ENCODE data around the gene COA3. TPM values are rescaled to one million over a fixed set of nuclear protein-coding genes. Genes with fewer than 3 reads are reported as not detected.
A peak's percentile ranks its signal among the peaks of the same experiment; 100 is the strongest.

The COA3 gene
- total RNA-seq, 1 experiment from 2014 or later, result 41.0 TPM

DNA sequence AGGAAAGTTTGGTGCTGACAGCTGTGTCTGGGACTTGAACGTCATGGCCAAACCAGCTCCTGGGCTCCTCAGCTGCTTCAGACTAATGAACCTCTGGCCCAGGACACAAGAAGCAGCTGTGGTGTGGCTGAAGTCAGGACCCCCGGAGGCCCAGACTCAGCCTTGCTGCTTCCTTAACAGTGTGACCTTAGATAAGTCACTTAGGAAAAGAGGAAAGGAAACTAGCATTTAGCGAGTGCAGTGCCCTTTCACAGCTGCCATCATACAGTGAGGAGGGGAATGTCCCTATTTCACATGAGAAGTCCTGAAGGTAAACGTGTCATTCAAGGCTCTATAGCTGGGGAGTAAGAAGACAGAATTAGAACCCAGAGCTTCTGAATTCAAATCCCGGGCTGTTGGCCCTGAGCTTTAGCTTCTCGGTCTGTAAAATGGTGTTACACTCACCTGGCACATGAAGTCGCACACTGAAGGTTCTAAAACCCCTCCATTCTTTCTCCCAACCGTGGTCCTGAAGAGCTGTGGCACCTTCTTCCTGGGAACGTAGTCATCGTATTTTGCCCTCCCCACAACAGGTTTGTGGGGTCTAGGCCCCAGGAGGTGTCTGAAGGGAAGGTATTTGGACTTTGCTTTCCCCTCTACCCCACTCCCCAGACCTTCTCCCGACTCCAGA is 38.4 kb downstream of the COA3 start:
- intact Hi-C loops (cut with micrococcal nuclease), result no loop called here
- BruUV-seq (replicated peaks), result no TSS peak
- no peaks in the 10 kb centered on the region for H3K36me3 Mint-ChIP-seq (ENCODE audit: insufficient read depth, unreplicated experiment)
- TF ChIP-seq CTCF (IDR thresholded peaks at IDR 0.05; ENCODE audit: unreplicated experiment), result no peak
- H3K4me1 Mint-ChIP-seq (ENCODE audit: insufficient read depth, unreplicated experiment), result peaks cover 1% of the 10 kb centered on the region
- POLR2A ChIA-PET, result interaction anchor here (0.5 to 1.0 kb wide), 3 partner anchors 13 to 45 kb away, joined by 3 to 5 read pairs (median 3); partner anchors contain the start of genes COA3 and VPS25
- H3K27me3 Mint-ChIP-seq (ENCODE audit: insufficient read depth, unreplicated experiment), result peaks cover 20% of the 10 kb centered on the region
- CTCF ChIA-PET, result interaction anchor here (0.5 to 1.4 kb wide), 9 partner anchors 9 to 335 kb away, joined by 3 to 12 read pairs (median 4); partner anchors contain the start of gene PSMC3IP
- DNase-seq (ENCODE audit: unreplicated experiment), result no peak
- H3K4me3 Mint-ChIP-seq (ENCODE audit: unreplicated experiment), result no peak overlapping the region
- H3K27ac Mint-ChIP-seq (ENCODE audit: low read depth, unreplicated experiment), result no peak overlapping the region
- H3K9me3 Mint-ChIP-seq (ENCODE audit: unreplicated experiment), result no peaks in the 10 kb centered on the region

DNA sequence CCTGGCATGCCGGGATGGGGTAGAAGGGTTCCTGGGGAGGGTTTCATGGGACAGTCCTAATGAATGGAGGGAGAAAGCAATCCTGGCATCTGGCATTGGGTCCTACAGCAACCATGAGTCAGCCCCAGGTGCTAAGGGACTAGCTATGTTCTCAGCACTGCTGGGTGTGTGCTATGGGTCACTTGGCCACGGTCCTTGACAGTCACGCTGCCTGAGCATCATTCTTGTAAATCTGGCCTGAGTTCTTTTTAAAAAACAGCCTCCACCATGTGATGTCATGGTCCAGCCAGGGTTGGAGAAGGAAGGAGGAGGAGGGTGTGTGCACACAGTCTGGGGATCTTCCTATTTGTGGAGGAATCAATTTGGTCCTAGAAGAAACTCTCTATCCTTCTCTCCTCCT is 43.7 kb downstream of the COA3 start:
- ChIA-PET CTCF (interaction anchor here (0.6 to 2.4 kb wide), 6 partner anchors 9 to 811 kb away, joined by 3 to 16 read pairs (median 4); no protein-coding TSS in a partner anchor), POLR2A (interaction anchor here (0.5 to 2.0 kb wide), 4 partner anchors 9 to 66 kb away, joined by 3 to 10 read pairs (median 3); partner anchors contain the start of genes COA3 and VPS25)
- H3K27me3 Mint-ChIP-seq (ENCODE audit: insufficient read depth, unreplicated experiment), result peaks cover 11% of the 10 kb centered on the region
- intact Hi-C loops (cut with micrococcal nuclease), result no loop called here
- H3K9me3 Mint-ChIP-seq (ENCODE audit: unreplicated experiment), result no peaks in the 10 kb centered on the region
- no peak overlapping the region for H3K4me3 Mint-ChIP-seq (ENCODE audit: unreplicated experiment)
- peak; percentile 42 for DNase-seq (ENCODE audit: unreplicated experiment)
- no peaks in the 10 kb centered on the region for H3K36me3 Mint-ChIP-seq (ENCODE audit: insufficient read depth, unreplicated experiment)
- H3K27ac Mint-ChIP-seq (ENCODE audit: low read depth, unreplicated experiment), result no peak overlapping the region
- peaks cover 7% of the 10 kb centered on the region for H3K4me1 Mint-ChIP-seq (ENCODE audit: insufficient read depth, unreplicated experiment)
- no TSS peak for BruUV-seq (replicated peaks)
- no peak for TF ChIP-seq CTCF (IDR thresholded peaks at IDR 0.05; ENCODE audit: unreplicated experiment)

- Mint-ChIP-seq H3K27me3 (ENCODE audit: insufficient read depth, unreplicated experiment) (no peaks in the 10 kb centered on the region), H3K4me3 (ENCODE audit: unreplicated experiment) (no peak overlapping the region), H3K27ac (ENCODE audit: low read depth, unreplicated experiment) (no peak overlapping the region), H3K4me1 (ENCODE audit: insufficient read depth, unreplicated experiment) (peaks cover 7% of the 10 kb centered on the region), H3K9me3 (ENCODE audit: unreplicated experiment) (no peaks in the 10 kb centered on the region), H3K36me3 (ENCODE audit: insufficient read depth, unreplicated experiment) (no peaks in the 10 kb centered on the region)
- no peak for DNase-seq (ENCODE audit: unreplicated experiment)
- ChIA-PET CTCF (interaction anchor here (1.2 to 4.3 kb wide), 2 partner anchors 9 to 12 kb away, joined by 3 to 23 read pairs; no protein-coding TSS in a partner anchor), POLR2A (interaction anchor here (0.6 to 2.5 kb wide), 2 partner anchors 22 to 198 kb away, joined by 3 to 5 read pairs; partner anchors contain the start of gene VPS25)
- no peak for TF ChIP-seq CTCF (IDR thresholded peaks at IDR 0.05; ENCODE audit: unreplicated experiment)
- no TSS peak for BruUV-seq (replicated peaks)
- intact Hi-C loops (cut with micrococcal nuclease), result no loop called here
Measured at GRCh38 chr17:42751628-42752027, 46.9 kb downstream of the COA3 start.

DNA sequence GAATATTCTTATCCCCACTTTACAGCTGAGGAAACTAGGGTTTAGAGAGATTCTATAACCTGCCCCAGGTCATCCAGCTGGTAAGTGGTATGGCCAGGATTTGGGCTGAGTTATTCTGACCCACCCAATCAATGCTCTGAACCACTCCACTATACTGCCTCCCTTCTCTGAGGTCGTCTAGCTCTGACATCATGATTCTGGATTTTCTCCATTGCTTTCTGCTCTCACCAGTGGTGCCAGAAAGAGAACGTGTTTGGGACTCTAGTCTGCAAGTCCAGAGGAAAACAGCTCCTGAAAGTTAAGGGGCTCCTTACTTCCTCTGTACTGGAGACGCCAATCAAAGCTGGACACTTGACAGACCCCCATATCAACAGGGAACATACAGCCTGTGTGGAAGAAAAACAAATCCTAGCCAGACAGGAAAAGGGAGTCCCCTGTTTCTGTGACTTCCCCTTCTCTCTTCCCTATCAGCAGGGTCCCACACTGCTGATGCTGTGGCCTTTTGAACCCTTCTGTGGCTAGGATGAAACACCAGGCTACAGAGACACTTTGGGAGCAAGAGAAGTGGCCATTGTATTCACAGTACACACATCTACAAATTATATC is 47.7 kb downstream of the COA3 start:
- CTCF ChIA-PET, result interaction anchor here (0.5 to 4.3 kb wide), 5 partner anchors 9 to 198 kb away, joined by 3 to 23 read pairs (median 3); no protein-coding TSS in a partner anchor
- Mint-ChIP-seq H3K9me3 (ENCODE audit: unreplicated experiment) (no peaks in the 10 kb centered on the region), H3K27ac (ENCODE audit: low read depth, unreplicated experiment) (no peak overlapping the region), H3K36me3 (ENCODE audit: insufficient read depth, unreplicated experiment) (no peaks in the 10 kb centered on the region), H3K4me3 (ENCODE audit: unreplicated experiment) (no peak overlapping the region), H3K27me3 (ENCODE audit: insufficient read depth, unreplicated experiment) (no peaks in the 10 kb centered on the region), H3K4me1 (ENCODE audit: insufficient read depth, unreplicated experiment) (peaks cover 7% of the 10 kb centered on the region)
- TF ChIP-seq CTCF (IDR thresholded peaks at IDR 0.05; ENCODE audit: unreplicated experiment), result no peak
- no TSS peak for BruUV-seq (replicated peaks)
- POLR2A ChIA-PET, result interaction anchor here (0.6 to 2.5 kb wide), 2 partner anchors 23 to 198 kb away, joined by 3 to 5 read pairs; partner anchors contain the start of gene VPS25
- intact Hi-C loops (cut with micrococcal nuclease), result no loop called here
- no peak for DNase-seq (ENCODE audit: unreplicated experiment)
